GOT3 (cell line): Measurements from ENCODE around the gene NAT8.
"Not testable (repeated sequence)": the region's sequence is repeated elsewhere in the genome, so short reads cannot be mapped to it uniquely, and the experiment has no call there.

Experiments
- DNase-seq: peaks from one replicate; lab custom pipeline; 2025; ENCODE audit warnings: mixed read lengths; lab: John Stamatoyannopoulos, UW

The NAT8 gene, protein sequence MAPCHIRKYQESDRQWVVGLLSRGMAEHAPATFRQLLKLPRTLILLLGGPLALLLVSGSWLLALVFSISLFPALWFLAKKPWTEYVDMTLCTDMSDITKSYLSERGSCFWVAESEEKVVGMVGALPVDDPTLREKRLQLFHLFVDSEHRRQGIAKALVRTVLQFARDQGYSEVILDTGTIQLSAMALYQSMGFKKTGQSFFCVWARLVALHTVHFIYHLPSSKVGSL

DNA sequence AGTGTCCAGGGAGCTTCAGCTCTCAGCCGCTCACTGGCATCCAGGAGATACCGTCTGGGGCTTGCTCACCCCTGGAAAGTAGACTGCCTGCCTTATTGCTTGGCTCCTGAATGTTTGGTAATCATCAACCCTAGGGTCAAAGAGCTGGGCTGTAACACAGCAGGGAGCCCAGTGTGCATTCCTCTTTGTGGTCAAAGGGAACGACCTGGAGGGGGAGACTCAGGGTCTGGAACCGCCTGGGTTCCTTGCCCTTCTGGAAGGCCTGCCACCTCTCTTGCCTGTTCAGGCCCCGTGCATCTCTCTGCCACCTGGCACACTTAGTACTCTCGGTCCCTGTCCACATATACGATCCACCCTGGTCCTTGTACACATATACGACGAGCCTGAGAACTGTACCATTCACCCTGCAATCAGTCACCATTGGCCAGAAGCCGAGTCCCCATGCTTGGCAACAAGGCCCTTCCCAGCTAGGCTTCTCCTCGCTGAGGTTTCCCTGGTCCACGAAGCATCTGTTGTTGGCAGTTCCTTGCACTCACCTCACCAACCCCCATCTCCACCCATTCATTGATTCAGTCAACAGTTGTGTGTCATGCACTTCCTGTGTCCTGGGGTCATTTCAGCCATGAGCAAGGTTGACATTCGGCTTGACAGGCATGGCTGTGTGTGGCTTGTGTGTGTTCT, at the start of gene NAT8:
Gene NAT8 (minus strand): TSS at position 85 of the 681 bp plus-strand sequence. CDS start 794 bp downstream, outside the sequence.
- DNase-seq, result no peak

DNA sequence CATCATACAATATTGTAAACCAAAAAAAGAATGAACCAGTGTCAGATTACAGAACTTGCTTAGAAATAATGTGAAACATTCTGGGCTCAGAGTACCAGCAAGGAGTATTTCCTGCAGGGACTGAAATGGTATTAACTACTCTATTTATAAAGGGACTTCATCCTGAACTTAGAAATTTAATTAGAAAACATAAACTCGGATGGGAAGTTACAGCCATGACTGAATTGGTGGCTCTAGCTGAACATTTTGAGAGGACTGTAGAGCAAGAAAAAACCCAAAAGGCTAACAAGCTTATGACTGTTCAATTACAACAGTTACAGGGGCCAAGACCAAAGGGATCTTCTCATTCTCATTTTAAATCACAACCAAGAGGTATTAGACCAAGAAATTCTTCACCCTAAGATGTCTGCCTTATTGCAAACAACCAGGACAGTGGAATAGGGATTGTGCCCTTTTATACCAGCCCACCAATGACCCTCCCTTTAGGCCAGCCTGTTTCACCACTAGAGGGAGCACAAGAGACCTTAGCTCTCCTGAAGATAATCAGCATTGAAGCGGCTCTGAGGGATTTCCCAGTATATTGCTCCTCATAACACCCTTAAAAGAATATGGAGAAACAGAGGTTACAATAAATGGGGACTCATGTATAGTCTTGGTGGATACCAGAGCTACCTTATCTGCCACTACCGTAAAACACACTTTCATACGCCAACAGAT, 48.3 kb upstream of the NAT8 start:
- DNase-seq, result not testable (repeated sequence)

GRCh38 chr2:73688494-73688893, 46.3 kb upstream of the NAT8 start:
- DNase-seq, result not testable (repeated sequence)

DNA sequence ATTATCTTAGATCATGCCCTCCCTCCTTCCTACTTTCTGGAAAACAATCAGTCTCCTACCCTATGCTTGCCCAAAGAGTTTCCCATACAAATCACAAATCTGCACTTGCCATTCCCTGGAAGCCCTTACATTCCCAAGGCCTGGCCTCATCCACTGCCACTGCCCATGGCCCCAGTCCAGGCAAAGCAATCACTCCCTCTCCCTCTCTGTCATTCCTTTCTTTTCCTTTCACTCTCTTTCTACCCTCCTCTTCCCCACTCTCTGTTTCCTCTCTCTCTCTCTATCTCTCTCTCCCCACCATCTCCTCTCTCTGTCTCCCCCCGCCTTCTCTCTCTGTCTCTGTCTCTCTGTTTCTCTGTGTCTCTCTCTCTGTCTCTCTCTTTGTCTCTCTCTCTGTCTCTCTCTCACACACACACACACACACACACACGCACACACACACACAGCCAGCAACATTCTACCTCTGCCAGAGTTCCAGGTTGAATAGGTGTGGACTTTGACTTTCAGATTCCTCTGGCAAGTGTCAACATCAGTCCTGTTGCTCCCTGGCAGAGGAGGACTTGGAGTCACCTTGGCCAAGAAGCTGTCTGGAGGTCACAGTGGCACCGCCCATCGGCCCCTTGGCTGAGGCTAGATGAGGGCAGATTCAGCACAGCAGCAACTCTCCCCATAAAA, 43.7 kb upstream of the NAT8 start:
- DNase-seq, result no peak

- DNase-seq, result not testable (repeated sequence)
Measured at GRCh38 chr2:73684905-73685304, 42.7 kb upstream of the NAT8 start.

DNA sequence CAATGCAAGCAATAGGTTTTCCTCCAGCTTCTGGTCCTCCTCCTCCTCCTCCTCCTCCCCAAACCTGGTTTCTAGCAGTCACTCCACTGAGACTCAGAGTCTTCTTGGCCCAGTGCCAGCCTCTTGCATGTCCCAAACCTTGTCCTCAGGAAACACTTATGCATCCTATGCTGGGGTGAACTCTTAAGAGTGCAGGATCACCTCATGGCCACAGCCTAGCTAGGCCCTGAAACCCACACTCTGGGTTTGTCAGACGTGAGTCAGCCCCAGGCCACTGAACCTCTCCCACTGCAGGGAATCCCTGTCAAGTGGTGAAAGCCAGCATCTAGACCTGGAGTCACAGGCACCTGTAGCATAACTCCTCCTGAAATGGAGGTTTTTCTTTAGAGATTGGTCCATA, 42.1 kb upstream of the NAT8 start:
- not testable (repeated sequence) for DNase-seq

DNA sequence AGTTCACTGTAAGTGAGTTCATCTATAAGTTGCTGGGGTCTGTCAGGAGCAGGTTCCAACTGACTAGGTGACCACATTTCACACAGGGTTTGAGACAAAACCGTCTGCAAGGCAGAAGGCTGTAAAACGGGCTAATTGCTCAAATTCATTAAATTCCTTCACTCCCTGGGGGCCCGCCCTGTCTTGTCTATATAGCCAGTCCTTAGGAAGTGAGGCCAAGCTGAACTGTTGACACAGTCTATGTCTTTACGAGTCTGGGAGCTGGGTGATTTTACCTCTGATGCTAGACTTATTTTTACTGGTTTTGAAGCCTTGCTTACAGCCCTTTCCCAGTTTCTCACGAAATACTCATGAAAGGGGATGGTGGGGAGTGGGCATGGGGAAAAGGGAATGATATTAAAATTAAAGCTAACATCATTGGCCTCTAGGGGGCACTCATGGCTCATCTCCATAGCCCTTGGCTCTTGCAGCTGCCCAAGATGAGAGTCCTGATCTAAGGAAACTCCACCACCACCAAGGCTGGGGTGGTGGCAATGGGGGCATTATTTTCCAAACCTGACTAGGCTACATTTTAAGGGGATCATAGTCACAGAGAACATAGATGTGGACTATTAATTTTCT, 37.8 kb upstream of the NAT8 start:
- DNase-seq, result not testable (repeated sequence)

DNA sequence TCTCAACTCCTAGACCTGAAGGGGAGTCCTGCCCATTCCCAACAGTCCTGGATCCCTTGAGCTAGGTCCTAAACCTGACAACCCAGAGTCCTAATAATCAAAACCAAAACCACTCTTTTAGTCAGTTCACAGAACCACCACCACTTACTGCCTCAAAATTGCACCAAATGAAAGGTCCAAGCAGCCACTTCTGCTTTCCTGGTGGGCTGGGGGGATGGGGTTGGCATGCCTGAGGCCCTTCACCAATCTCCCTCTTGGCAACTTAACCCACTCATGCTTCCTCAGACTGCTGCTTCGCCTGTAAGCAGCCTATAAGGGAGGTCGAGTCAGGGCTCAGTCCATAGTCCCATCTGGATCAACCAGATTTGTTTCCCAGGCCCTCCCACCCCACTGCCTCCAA, 37.0 kb upstream of the NAT8 start:
- DNase-seq, result not testable (repeated sequence)

- DNase-seq, result not testable (repeated sequence)
Measured at GRCh38 chr2:73678008-73678407, 35.8 kb upstream of the NAT8 start.

DNA sequence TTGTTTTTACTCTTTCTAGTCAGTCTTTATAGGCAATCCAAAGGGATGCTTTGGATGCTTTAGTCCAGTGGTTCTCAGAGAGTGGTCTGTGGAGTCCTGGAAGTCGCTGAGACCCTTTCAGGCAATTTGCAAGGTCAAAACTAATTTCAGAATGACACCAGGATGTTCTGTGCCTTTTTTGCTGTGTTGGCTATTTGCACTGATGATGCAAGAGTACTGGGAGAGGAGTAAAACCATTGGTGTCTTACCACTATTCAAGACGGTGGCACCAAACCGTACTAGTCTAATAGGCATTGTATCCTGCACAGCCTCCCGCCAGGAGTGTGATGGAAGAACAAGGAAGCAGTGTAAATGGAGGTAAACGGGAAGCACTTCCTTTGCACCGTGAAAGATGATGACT, 34.0 kb upstream of the NAT8 start:
- not testable (repeated sequence) for DNase-seq

GRCh38 chr2:73674696-73675157, 32.5 kb upstream of the NAT8 start:
- not testable (repeated sequence) for DNase-seq

DNA sequence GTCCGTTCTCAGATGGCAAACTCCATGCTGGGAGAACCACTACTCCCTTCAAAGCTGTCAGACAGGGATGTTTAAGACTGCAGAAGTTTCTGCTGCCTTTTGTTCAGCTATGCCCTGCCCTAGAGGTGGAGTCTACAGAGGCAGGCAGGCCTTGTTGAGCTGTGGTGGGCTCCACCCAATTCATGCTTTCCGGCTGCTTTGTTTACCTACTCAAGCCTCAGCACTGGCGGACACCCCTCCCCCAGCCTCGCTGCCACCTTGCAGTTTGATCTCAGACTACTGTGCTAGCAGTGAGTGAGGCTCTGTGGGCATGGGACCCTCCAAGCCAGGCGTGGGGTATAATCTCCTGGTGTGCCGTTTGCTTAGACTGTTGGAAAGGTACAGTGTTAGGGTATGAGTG, 27.8 kb upstream of the NAT8 start:
- not testable (repeated sequence) for DNase-seq

- not testable (repeated sequence) for DNase-seq
Measured at GRCh38 chr2:73667239-73667638, 25.0 kb upstream of the NAT8 start.

DNA sequence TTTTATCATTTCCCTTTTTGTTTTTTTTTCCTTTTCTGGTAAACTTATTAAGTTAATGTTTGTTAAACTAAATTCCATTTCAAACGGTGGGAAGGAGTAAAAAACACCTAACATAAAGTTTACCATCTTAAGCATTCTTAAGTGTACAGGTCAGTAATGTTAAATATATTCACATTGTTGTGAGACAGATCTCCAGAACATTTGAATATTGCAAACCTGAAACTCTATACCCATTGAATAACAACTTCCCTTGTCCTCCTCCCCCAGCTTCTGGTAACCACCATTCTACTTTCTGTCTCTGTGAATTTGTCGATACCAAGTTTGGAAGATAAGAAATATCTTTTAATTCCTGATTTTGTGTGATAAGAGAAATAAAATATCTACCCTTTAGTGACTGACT, 12.0 kb upstream of the NAT8 start:
- DNase-seq, result no peak

GRCh38 chr2:73652348-73652747, 10.1 kb upstream of the NAT8 start:
- DNase-seq, result no peak

DNA sequence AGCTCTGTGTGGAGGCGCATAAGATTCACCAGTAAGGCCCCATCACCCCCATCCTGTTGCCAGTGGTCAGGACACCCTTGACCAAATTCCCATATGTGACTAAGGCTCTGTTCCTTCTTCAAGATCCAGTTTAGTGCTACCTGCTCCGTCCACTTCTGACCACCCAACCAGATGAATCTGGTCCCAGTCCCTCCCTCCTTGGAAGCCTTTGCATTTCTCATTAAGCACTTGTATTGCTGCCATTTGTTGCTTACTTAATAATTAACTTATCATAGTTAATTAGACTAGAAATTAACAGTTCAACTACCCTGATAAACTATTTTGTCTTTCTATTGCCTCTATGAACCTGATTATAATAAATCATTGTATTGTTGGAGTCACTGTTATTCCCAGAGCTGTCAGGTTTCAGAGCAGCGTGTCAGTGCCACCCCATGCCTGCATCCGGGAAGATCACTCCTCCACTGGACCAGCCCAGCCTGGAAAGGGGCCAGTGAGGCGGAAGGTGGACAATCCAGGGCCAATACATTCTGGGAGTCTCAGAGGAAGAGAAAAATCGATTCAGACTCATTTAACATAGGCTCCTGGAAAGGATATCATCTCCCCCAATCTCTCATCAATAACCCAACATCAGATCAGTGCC, 9.5 kb upstream of the NAT8 start:
- no peak for DNase-seq

DNA sequence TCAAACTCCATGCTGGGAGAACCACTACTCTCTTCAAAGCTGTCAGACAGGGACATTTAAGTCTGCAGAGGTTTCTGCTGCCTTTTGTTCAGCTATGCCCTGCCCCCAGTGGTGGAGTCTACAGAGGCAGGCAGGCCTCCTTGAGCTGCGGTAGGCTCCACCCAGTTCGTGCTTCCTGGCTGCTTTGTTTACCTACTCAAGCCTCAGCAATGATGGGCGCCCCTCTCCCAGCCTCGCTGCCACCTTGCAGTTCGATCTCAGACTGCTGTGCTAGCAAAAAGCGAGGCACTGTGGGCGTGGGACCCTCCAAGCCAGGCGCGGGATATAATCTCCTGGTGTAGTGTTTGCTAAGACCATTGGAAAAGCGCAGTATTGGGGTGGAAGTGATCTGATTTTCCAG, 5.5 kb upstream of the NAT8 start:
- not testable (repeated sequence) for DNase-seq

GRCh38 chr2:73641767-73642062, 507 bp downstream of the NAT8 start:
- no peak for DNase-seq

GRCh38 chr2:73640946-73641766, 1.1 kb downstream of the NAT8 start:
- no peak for DNase-seq

DNA sequence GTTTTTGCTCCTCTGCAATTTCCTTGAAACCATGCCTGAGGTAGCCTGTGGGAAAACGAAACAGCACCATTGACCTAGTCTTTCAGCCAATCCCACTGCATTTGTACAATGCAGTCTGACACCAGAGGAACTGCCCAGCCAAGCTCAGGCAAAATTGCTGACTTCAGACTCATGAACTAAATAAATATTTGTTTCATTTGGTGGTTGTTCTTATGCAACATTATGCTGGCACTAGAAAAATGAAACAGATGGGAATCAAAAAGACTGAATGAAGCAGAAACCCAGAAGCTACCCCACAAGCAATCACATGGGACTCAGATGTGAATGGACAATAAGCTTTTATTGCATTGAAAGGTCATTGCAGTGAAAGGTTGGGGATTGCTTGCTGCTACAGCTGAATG, 1.7 kb downstream of the NAT8 start:
- no peak for DNase-seq

- DNase-seq, result no peak
Measured at GRCh38 chr2:73638429-73638828, 3.8 kb downstream of the NAT8 start.
